Measurements from ENCODE around the gene USP21. TPM values are rescaled to one million over a fixed set of nuclear protein-coding genes. Genes with fewer than 3 reads are reported as not detected.

Gene USP21
- total and polyA plus RNA-seq, 9 of the 15 experiments (the other 6 are each of a cell fraction or from before 2014, with no cell fraction given): 4.9 to 52.4 (median 21.6) TPM

DNA sequence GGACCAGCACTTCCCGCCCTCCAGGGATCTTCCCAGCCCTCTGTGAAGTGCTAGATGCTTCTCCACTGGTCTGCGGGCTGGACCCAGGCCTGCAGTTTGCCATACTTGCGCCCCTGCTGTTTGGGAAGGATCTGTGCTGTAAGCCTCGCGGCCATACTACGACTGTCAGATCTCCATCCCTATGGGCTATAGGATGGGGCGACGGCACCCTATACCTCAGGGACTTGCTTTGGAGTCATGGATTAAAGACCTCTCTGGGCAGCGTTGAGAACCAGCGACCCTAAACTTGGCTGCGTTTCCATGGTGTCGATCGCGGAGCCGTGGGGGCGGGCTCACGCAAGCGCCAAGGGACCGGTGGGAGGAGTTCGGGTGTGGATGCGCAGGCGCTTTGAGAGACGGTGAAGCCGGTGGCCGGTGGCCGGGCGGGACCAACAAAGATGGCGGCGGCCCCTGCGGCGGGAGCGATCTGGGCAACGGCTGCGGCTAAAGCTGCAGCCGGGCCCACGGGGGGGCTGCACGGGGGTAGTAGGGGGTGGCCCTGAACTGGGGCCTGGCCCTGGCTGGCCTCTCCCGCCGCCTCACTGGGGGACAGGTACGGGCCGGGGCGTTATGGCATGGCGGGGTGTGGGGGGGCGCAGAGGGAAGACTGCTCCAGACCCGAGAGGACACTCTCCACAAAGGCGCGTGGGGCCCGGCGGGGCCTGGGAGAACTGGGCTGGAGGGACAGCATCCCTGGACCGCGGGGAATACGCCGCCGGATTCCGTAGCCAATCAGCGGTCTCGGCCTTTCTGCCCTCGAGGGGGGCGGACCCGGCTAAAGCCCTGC is at the start of gene USP21 (continued):
- TF ChIP-seq E2F6 (IDR thresholded peaks at IDR 0.05; ENCODE audit: borderline replicate concordance in 1 of 2, extremely low read depth in 1 of 2, insufficient read depth in 1 of 2, insufficient read length in 1 of 2, low read depth in 1 of 2, low read length in 1 of 2, poor library complexity in 1 of 2, severe bottlenecking in 1 of 2) (peak in 1 of 2 experiments; percentile 9), ELF2 (CRISPR knock-in tag; IDR thresholded peaks at IDR 0.05) (peak; percentile 68), E2F3 (CRISPR knock-in tag; IDR thresholded peaks at IDR 0.05) (0 out of 2 replicates have a peak, but pooled peaks have one; percentile 5), BRF1 (IDR thresholded peaks at IDR 0.05; ENCODE audit: borderline replicate concordance, extremely low read depth, insufficient read length) (no peak), CSDE1 (IDR thresholded peaks at IDR 0.05) (no peak), EWSR1 (IDR thresholded peaks at IDR 0.05; ENCODE audit: borderline replicate concordance, low read depth, partially characterized antibody) (no peak), ETV1 (tag; conservative IDR thresholded peaks at IDR 0.05; ENCODE audit: low read depth) (no peak), PHB2 (IDR thresholded peaks at IDR 0.05; ENCODE audit: low read depth) (no peak), STAT5B (CRISPR knock-in tag; IDR thresholded peaks at IDR 0.05) (no peak), ETV5 (CRISPR knock-in tag; IDR thresholded peaks at IDR 0.05; ENCODE audit: low read depth) (no peak), ZNF253 (CRISPR knock-in tag; conservative IDR thresholded peaks at IDR 0.05) (no peak), TAL1 (IDR thresholded peaks at IDR 0.05) (no peak), PTBP1 (IDR thresholded peaks at IDR 0.05; ENCODE audit: low read depth, low read length) (no peak), POLR2A (conservative IDR thresholded peaks at IDR 0.05) (peak; percentile 80), TCF7 (IDR thresholded peaks at IDR 0.05; ENCODE audit: borderline replicate concordance) (0 out of 2 replicates have a peak, but pooled peaks have one; percentile 34), HLTF (IDR thresholded peaks at IDR 0.05) (0 out of 2 replicates have a peak, but pooled peaks have one; percentile 15), THRB (CRISPR knock-in tag; conservative IDR thresholded peaks at IDR 0.05) (0 out of 2 replicates have a peak, but pooled peaks have one; percentile 13), ZNF239 (CRISPR knock-in tag; IDR thresholded peaks at IDR 0.05) (no peak), CEBPG (CRISPR knock-in tag; IDR thresholded peaks at IDR 0.05) (no peak), CEBPG (tag; conservative IDR thresholded peaks at IDR 0.05 in 1 of 2, IDR thresholded peaks at IDR 0.05 in 1 of 2) (no peak), MAFK (IDR thresholded peaks at IDR 0.05; ENCODE audit: low read length) (no peak), KDM5B (IDR thresholded peaks at IDR 0.05; ENCODE audit: insufficient replicate concordance, low read depth, low read length) (no peak), SIN3B (IDR thresholded peaks at IDR 0.05; ENCODE audit: low read depth) (peak; percentile 41; the same call in 1 of the 2 replicates)
- TF ChIP-seq, protein P1, sequence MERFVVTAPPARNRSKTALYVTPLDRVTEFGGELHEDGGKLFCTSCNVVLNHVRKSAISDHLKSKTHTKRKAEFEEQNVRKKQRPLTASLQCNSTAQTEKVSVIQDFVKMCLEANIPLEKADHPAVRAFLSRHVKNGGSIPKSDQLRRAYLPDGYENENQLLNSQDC (CRISPR knock-in tag; IDR thresholded peaks at IDR 0.05): no peak
- TF ChIP-seq, protein P2, sequence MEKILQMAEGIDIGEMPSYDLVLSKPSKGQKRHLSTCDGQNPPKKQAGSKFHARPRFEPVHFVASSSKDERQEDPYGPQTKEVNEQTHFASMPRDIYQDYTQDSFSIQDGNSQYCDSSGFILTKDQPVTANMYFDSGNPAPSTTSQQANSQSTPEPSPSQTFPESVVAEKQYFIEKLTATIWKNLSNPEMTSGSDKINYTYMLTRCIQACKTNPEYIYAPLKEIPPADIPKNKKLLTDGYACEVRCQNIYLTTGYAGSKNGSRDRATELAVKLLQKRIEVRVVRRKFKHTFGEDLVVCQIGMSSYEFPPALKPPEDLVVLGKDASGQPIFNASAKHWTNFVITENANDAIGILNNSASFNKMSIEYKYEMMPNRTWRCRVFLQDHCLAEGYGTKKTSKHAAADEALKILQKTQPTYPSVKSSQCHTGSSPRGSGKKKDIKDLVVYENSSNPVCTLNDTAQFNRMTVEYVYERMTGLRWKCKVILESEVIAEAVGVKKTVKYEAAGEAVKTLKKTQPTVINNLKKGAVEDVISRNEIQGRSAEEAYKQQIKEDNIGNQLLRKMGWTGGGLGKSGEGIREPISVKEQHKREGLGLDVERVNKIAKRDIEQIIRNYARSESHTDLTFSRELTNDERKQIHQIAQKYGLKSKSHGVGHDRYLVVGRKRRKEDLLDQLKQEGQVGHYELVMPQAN (IDR thresholded peaks at IDR 0.05; ENCODE audit: borderline replicate concordance): 0 out of 2 replicates have a peak, but pooled peaks have one; percentile 44
